Left kidney (tissue), 2 donors: ENCODE results near the gene CRNN. TPM values are rescaled to one million over a fixed set of nuclear protein-coding genes. Genes with fewer than 3 reads are reported as not detected.

Experiments used
- DNase-seq: peaks from one replicate; pipeline ENCODE4 v3.0.0-alpha.2; 2013
- polyA plus RNA-seq: library from polyadenylated mRNA; unstranded; fragments of 120-200 nt; gene quantifications from one replicate; pipeline ENCODE4 v1.2.1, GENCODE V29; 2013; ENCODE audit not compliant: insufficient read length

Gene CRNN
- polyA plus RNA-seq, 1 donor: not detected

DNA sequence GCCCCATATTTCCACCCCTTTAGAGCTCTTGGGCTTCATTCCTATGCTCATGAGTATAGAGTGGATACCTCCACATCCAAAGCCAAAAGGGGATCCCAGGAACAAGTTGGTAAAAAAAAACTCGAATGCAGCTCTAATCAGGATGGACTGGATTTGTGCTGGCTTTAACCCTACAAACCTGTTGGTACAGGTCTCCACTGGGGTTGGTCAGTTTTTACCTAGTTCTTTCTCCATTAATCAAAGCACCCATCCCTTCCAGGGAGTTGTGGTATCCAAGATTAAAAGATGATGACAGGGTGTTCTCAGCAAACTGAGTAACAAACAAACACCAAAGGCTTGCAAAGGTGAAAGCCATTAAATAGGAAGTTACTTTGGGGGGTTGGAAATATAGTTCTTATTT, 5.9 kb upstream of the CRNN start:
- no peak for DNase-seq

GRCh38 chr1:152415454-152416227, 1.6 kb upstream of the CRNN start:
- DNase-seq: no peak

GRCh38 chr1:152412756-152413155, 1.3 kb downstream of the CRNN start:
- DNase-seq: no peak

GRCh38 chr1:152411134-152411533, 2.9 kb downstream of the CRNN start:
- no peak for DNase-seq

DNA sequence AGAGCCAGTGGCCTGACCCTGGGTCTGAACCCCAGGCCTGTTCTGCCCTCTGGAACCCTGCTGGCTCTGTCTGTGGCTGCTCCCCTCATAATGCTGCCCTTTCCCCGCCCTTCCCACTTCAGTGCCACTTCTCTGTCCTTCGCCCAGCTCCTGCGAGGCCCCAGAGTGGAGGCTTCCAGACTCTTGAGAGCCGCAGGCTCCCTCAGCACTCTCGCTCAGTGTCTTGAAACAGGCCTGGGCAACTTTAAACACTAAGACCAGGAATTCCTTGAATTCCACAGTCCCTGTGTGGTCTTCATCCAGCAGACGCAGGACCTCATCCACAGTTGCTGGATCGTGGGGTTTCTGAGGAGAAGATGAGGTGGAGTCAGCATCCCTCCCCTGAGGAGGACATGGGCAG, 3.5 kb downstream of the CRNN start:
- no peak for DNase-seq

- DNase-seq: no peak
Measured at GRCh38 chr1:152410028-152410427, 4.0 kb downstream of the CRNN start.

DNA sequence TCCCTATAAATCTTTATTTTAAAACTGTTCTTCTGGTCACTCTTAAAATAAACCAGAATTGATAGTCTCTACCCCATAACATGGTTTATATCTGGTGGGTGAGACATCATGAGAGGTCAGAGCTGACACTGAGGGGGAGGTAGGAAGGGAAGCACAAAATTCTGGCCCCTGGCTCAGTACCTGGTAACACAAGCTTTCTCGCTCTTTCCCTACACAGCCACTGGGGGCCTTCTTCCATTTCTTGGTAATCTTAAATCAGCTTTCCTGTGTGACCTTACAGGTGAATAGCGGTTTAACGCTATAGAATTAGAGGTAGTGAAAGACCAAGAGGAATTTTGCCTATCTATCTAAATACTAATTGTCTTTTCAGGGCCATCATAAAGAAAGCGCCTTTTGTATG, 5.4 kb downstream of the CRNN start:
- no peak for DNase-seq

DNA sequence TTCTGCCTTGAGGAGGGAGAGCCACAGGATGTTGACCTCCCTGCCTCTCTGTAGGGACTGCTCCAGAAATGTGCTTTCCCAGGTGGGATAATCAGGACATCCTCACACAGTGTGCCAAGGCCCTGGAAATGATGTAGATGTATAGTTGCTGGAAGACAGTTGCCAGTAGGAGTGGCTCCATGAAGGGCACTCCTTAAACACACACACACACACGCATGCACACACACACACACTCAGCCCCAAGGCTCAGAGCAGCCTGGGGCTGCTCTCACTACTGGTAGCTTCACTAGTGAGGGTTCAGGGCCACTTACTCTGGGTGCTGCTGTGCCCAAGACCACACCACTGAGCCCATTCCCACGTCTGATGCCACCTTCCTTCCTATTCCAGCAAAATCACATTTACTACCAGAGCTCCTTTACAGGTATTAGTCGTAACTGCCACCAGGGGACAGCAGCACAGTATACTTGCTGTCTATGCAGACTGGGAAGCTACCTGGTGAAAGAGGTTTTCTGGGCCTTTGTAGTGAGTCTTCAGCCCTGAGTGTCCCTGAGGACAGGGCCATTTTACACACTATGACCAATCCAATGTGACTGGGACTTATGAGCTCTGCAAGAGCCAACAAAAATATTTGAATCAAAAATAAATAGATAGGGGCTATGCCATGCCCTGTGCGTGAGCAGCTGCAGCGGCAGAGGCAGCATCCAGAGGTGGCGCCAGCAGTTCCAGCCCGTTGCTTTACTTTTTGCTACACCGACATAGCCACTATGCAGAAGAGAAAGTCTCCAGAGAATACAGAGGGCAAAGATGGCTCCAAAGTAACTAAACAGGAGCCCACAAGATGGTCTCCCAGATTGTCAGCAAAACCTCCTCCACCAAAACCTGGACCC, 15.0 kb downstream of the CRNN start:
- DNase-seq: peak; percentile 20

GRCh38 chr1:152397474-152397873, 16.6 kb downstream of the CRNN start:
- DNase-seq: no peak

DNA sequence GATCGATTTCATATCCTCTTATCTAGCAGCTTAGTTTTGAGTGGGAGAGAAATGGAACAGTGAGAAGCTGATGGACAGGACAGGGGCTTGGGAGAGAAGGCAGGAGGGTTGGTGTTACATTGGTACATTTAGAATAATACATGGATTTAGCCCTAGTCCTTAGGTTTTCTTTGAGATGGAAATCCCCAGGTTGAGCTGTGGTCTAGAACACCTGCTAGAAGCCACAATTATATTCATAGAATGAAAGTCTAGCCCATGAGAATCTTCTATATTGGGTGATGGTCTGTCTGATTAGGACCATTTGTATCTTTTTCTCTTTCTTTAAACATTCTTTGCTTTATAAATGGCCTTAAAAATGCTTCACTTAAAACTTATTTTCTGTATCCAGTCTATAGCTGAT, 19.9 kb downstream of the CRNN start:
- DNase-seq: no peak

- DNase-seq: no peak
Measured at GRCh38 chr1:152392909-152393308, 21.2 kb downstream of the CRNN start.

DNA sequence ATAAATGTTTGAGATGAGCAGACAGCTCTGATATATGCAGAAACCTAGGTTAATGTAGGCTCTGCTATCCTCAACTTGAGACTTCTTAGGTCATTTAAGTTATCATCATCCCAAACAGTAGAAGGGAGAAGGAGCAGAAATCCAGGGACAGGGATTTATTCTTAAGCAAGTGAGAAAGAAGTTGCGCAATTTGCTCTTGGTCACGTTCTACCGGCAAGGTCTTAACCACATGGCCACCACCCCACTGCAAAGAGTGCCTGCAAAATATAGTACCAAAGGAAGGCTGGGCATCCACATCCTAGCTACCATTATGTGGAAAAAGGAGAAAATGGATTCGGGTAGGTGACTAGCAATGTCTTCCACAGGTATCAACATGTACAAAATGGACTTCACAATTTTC, 25.2 kb downstream of the CRNN start:
- DNase-seq: no peak

DNA sequence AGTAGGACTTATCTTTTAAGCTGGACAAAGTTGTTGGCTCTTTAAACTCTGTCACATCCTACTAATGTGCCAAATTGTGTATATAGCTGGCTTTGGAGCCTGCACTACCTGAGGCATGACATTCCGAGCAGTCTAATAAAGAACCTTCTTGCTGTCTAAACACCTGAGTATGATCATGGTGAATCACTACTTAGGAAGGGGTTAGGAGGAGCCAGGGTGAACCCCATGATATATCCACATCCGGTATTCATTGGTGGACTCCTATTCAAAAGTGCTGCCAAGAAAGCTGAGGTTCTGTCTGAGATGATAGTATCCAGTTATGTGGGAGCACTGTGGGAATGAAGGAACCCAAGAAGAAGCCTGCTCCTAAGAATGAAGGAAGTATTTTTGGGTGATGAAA, 27.1 kb downstream of the CRNN start:
- DNase-seq: no peak

DNA sequence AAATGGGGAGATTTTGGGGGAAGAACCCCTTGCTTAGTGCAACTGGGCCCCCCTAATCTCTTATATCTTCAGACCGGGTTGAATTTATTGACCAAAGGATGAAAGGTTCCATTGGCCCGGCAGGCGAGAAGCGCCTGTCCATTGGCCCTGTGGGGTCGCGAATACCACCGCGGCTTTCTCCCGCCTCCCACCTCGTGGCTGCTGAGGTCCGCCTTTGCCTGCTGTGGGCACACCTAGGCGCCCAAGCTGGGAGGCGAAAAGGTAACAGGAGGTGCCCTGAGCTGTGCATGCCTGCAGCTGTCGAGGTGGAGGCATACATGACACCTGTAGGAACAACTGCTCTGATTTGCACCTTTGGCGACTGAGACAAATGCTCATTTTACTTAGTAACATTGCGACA, 33.1 kb downstream of the CRNN start:
- DNase-seq: no peak

DNA sequence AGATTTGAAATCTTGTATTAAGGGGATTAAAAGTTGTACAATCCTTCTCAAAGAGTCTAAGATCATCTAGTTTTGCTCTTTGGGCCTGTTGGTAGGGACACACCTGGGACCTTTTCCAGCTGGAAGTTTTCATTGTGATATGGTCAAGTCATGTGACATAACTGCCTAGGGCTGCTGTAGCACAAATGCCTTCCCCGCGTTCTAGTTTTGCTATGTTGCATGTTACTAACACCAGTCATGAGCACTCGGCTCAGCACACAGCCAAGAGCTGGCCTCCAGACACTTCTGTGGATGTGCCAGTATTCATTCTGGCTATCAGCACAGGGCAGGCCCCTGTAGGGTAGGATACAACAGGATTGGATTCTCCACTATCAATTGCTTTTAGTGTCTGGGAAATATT, 39.6 kb downstream of the CRNN start:
- DNase-seq: no peak

- DNase-seq: no peak
Measured at GRCh38 chr1:152372672-152373071, 41.4 kb downstream of the CRNN start.

- DNase-seq: no peak
Measured at GRCh38 chr1:152367436-152367835, 46.6 kb downstream of the CRNN start.

GRCh38 chr1:152359906-152360305, 54.2 kb downstream of the CRNN start, which contains the start of gene FLG2:
Gene FLG2, minus strand, starts transcription at chr1:152360006. Its CDS starts 1,122 bp downstream, at chr1:152358884.
- no peak for DNase-seq

Other genes with a start within 250 kb of the CRNN start
- gene HRNR, start 190.1 kb downstream of the CRNN start, polyA plus RNA-seq: 1.0 TPM
- 4.4 TPM for gene FLG, start 89.0 kb downstream of the CRNN start, polyA plus RNA-seq
- gene FLG2, start 54.3 kb downstream of the CRNN start, polyA plus RNA-seq: 0.40 TPM
- 0.17 TPM for gene LCE5A, start 96.5 kb upstream of the CRNN start, polyA plus RNA-seq
- gene CRCT1, start 100.2 kb upstream of the CRNN start, polyA plus RNA-seq: not detected
- gene LCE3E, start 152.5 kb upstream of the CRNN start, polyA plus RNA-seq: not detected
- not detected for gene LCE3D, start 166.3 kb upstream of the CRNN start, polyA plus RNA-seq
- not detected for gene LCE3C, start 186.0 kb upstream of the CRNN start, polyA plus RNA-seq
- not detected for gene LCE3B, start 199.5 kb upstream of the CRNN start, polyA plus RNA-seq
- not detected for gene LCE3A, start 208.8 kb upstream of the CRNN start, polyA plus RNA-seq
- not detected for gene LCE2D, start 249.1 kb upstream of the CRNN start, polyA plus RNA-seq